Right ventricle myocardium superior (tissue), 1 donor: ENCODE data around the gene ERBIN. TPM values are rescaled to one million over a fixed set of nuclear protein-coding genes. Genes with fewer than 3 reads are reported as not detected.
"Not testable (repeated sequence)": the region's sequence is repeated elsewhere in the genome, so short reads cannot be mapped to it uniquely, and the experiment has no call there.

Experiments used
- ATAC-seq: fragments of 200-7000 bp; cut with Tn5 transposase; one replicate; pipeline ENCODE4 v1.9.1; 2020; ENCODE audit warnings: mild to moderate bottlenecking; ENCODE audit not compliant: poor library complexity
- DNase-seq: peaks from one replicate; pipeline ENCODE4 v3.0.0-alpha.2; 2020
- intact Hi-C: fragments of 100-400 bp; cut with DNase I; formaldehyde crosslinking; loops from one replicate; pipeline ENCODE4 v1.11.2; 2022
- total RNA-seq: library from RNA; stranded (reverse); fragmentation: NEBNext Ultra II Directional; extraction: Animal tissue kit (Norgen Biotek cat#: 25700); gene quantifications from one replicate; pipeline ENCODE4 v1.2.1, GENCODE V29; 2021
- donor health status: DM: no; HTN: yes; CAD: no; lungs with severe emphysema.

The ERBIN gene
- total RNA-seq, 1 donor from 2014 or later: 34.1 TPM

DNA sequence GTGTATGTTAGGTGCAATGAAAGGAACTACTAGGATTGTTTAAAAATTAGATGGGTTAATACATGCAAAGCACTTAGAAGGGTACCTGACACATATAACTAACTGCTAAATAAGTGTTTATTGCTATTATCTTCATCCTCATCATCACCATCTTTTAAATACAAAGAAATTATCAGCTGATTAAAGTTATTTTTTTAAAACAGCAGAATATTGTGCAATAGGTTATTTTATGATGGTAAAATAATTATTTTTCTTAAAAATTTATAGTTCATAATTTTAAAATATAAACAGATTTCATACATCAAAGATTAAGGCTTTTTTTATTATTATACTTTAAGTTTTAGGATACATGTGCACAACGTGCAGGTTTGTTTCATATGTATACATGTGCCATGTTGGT lies 130.9 kb downstream of the ERBIN start:
- ATAC-seq (no peak), DNase-seq (no peak)
- intact Hi-C loops: no loop called here

DNA sequence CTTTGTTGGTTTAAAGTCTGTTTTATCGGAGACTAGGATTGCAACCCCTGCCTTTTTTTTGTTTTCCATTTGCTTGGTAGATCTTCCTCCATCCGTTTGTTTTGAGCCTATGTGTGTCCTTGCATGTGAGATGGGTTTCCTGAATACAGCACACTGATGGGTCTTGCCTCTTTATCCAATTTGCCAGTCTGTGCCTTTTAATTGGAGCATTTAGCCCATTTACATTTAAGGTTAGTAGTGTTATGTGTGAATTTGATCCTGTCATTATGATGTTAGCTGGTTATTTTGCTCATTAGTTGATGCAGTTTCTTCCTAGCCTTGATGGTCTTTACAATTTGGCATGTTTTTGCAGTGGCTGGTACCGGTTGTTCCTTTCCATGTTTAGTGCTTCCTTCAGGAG lies 134.9 kb downstream of the ERBIN start:
- ATAC-seq, DNase-seq, intact Hi-C loops: not testable (repeated sequence)

DNA sequence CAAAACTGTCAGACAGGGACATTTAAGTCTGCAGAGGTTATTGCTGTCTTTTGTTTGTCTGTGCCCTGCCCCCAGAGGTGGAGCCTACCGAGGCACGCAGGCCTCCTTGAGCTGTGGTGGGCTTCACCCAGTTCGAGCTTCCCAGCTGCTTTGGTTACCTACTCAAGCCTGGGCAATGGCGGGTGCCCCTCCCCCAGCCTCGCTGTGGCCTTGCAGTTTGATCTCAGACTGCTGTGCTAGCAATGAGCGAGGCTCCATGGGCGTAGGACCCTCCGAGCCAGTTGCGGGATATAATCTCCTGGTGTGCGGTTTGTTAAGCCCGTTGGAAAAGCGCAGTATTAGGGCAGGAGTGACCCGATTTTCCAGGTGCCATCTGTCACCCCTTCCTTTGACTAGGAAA lies 136.7 kb downstream of the ERBIN start:
- ATAC-seq, intact Hi-C loops: not testable (repeated sequence)

DNA sequence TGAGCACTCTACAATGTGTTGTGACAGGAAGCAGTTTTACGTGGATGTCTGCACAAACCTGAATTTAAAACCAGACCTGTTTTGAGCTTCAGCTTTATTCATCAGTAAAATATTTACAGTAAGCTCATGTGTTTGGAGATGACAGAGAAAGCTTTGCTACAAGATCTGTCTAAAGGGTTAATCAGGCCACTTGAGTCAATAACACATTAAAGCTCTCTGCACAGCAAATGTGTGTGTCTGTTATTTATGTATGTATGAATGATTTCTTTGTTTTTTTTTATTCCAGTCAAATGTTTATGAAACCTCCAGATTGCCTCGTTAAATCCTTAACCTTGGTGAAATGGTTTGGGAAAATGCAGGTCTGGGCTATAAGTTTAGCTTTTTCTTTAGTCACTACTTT lies 140.5 kb downstream of the ERBIN start:
- DNase-seq (no peak), ATAC-seq (no peak)
- intact Hi-C loops: no loop called here

More for the DNA sequence above, 136.7 kb downstream of the ERBIN start:
- not testable (repeated sequence) for DNase-seq

DNA sequence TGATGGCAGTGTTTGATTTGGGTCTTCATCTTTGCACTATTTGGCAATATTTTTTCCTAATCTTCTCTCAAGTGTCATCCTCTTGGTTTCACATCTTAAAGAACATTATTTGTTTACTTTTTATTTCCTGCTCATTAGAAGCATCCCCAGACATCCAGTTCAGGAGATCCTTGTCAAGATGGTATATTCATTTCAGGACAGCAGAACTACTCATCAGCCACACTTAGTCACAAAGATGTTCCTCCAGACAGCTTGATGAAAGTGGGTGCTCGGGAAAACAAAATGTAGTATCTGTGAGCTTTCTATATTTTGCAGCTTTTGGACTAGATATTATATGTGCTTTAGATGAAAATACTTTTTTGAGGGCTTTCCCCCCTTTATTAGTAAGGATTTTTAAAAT lies 145.7 kb downstream of the ERBIN start:
- DNase-seq: no peak
- intact Hi-C loops: no loop called here
- no peak for ATAC-seq

DNA sequence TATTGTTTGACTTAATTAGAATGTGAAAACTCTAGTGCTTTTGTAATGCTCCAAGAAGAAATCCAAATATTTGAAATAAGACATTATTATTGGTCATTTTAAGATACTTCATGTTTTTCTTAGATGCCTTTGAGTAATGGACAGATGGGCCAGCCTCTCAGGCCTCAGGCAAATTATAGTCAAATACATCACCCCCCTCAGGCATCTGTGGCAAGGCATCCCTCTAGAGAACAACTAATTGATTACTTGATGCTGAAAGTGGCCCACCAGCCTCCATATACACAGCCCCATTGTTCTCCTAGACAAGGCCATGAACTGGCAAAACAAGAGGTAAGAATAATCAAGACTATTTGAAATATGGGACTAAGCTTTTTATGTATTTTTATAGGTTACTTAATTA lies 148.5 kb downstream of the ERBIN start:
- ATAC-seq: no peak
- intact Hi-C loops: no loop called here
- no peak for DNase-seq

DNA sequence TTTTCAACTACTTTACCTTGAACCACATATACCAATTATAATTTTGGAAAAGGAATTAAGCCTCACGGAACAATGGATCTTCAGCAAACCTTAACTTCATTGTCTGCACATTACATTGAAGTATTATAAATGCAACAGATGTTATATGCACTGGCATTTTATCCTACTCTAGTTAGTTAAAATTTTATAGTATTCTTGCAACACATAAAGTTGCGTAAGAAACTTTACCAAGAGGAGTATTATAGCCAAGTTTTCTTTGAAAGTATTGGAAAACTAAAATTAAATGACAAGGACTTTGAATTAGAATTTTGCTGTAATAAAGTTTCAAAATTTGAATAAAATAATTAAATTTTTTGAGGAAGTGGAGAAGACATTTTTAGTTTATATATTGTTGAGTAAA lies 154.3 kb downstream of the ERBIN start:
- DNase-seq (no peak), ATAC-seq (no peak)
- intact Hi-C loops: no loop called here

DNA sequence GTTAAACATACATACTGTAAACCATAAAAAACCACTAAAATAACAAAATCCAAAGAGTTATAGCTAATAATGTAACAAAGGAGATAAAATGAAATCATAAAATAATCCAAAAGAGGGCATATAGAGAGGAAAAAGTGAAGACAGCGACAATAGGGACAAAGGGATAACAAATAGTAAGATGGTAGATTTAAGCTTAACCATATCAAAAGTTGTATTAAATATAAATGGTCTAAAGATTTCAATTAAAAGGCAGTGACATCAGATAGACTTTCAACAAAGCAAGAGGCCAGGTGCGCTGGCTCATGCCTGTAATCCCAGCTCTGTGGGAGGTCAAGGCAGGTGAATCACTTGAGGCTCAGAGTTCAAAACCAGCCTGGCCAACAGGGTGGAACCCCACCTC lies 163.0 kb downstream of the ERBIN start:
- intact Hi-C loops: no loop called here
- no peak for DNase-seq
- ATAC-seq: no peak

DNA sequence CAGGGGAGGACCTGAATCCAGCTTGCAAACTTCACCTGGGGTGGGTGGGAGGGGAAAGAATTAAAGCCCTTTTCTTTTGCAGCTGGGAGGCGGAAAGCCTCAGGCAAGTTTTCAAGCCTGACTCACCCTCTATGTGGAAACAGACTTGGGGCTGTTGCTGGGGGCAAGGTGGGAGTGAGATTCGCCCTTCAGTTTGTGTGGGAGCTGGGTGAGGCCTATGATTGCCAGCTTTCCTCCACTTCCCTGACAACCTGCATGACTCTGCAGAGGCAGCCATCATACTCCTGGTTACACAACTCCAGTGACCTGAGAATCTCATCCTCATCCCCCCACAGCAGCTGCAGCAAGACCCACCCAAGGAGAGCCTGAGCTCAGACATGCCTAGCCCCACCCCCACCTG lies 174.5 kb downstream of the ERBIN start:
- no peak for ATAC-seq
- no peak for DNase-seq
- intact Hi-C loops: no loop called here

DNA sequence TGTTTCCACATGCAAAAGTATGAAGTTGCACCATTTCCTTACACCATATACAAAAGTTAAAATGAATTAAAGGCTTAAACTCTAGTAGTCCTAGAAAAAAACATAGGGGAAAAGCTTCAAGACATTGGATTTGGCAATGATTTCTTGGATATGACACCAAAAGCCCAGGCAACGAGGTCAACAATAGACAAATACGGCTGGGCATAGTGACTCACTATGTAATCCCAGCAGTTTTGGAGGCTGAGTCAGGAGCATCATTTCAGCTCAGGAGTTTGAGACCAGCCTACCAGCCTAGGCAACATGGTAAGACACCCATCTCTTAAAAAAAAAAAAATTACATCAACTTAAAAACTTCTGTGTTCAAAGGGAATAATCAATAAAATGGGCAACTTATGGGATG lies 186.8 kb downstream of the ERBIN start:
- ATAC-seq (no peak), DNase-seq (no peak)
- intact Hi-C loops: no loop called here

DNA sequence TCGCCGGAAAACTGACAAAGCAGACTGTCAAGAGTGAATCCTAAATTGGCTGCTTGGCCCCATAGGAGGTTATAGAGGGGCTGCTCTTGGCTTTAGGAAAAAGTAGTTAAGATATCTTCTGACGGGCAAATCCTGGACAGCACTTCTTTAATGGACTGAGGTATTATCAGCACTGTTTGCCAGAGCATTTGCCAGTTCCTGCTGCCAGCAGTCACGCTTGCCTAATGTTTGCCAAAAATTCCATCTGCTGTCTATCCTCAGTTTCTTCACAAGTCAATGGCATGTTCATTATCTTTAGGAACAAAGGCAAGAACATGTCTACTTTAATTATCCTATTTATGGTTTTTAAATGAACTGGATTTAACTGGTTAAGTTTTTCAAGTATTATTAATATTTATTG lies 191.9 kb downstream of the ERBIN start:
- ATAC-seq (peak; percentile 92), DNase-seq (no peak)
- intact Hi-C loops: no loop called here

DNA sequence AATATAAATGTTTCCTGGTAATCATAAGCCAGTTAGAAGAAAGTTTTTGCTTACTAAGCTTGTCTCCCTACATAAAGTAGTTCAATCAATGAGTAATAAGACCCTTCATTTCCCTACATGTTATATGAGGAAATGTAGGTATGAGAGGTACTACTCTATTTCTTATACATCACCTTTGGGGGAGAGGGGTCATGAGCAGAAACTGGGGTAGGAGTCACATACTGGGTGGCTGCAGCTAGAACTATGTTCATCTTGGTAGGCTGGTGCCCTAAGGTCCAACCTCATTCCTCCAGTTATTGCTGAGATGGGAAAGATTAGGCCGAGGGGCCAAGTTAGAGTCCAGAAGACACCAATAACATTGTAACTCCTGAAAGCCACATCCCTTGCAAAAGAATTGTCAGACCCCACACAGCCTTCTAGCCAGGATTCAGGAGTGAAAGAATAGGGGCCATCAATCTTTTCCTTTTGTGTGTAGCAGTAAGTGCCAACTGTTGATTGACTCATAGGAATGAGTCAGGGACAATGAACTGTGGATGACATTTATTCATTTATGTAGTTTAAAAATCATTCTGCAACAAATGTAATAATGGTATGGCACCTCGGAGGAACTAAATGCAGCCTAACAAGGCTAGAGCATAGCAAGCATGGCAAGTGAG lies 196.1 kb downstream of the ERBIN start:
- DNase-seq: no peak
- ATAC-seq: no peak
- intact Hi-C loops: no loop called here

DNA sequence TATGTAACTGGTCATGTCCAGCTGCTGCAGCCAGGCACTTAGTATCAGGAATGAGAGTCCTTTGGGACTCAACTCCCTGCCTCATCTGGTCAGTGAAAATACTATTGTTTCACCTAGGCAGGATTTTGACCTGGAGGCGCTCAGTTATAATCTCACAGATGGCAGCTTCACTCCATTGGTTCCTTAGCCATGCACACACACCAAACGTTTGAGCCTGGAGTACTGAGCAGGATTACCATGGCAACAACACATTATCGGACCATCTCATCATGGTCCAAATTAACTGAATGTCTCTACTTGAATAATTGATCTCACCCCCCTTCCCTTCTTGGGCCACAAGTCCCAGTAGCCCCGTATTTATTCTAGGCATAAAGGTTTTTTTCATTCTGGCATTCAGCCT lies 202.8 kb downstream of the ERBIN start:
- DNase-seq: no peak
- intact Hi-C loops: no loop called here
- no peak for ATAC-seq

DNA sequence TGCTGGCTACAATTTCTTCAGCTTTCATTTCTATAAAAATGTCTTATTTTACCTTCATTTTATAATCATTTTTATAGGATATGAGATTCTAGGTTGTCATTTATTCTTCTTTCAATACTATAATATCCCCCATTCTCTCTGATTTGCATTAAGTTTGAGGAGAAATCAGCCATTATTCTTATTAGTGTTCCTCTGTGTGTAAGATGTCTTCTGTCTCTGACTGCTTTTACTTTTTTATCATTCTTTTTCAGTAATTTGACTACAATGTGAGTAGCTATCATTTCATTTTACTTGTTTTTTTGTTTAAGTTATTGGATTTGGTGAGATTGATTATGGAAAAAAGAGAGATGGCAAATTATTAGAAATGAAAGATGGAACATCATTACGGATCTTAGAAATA lies 204.1 kb downstream of the ERBIN start:
- ATAC-seq: no peak
- DNase-seq: no peak
- intact Hi-C loops: no loop called here

Other genes starting within 250 kb of the ERBIN start
- gene SGTB, start 204.5 kb upstream of the ERBIN start, total RNA-seq: 4.7 TPM
- gene NLN, start 204.4 kb upstream of the ERBIN start, total RNA-seq: 15.1 TPM
- 27.0 TPM for gene SREK1, start 217.7 kb downstream of the ERBIN start, total RNA-seq